ENCODE results near the gene MED29.
A peak's percentile ranks its signal among the peaks of the same experiment; 100 is the strongest.

Gene MED29

GRCh38 chr19:39390751-39391437, at the start of gene MED29, which contains the start of gene PAF1:
TSS of gene MED29 (plus strand) at chr19:39391378. CDS start at chr19:39391423, 45 bp downstream.
TSS of gene PAF1 (minus strand) at chr19:39391106. CDS start at chr19:39390864, 242 bp downstream.
- peak; percentile 99 for DNase-seq

DNA sequence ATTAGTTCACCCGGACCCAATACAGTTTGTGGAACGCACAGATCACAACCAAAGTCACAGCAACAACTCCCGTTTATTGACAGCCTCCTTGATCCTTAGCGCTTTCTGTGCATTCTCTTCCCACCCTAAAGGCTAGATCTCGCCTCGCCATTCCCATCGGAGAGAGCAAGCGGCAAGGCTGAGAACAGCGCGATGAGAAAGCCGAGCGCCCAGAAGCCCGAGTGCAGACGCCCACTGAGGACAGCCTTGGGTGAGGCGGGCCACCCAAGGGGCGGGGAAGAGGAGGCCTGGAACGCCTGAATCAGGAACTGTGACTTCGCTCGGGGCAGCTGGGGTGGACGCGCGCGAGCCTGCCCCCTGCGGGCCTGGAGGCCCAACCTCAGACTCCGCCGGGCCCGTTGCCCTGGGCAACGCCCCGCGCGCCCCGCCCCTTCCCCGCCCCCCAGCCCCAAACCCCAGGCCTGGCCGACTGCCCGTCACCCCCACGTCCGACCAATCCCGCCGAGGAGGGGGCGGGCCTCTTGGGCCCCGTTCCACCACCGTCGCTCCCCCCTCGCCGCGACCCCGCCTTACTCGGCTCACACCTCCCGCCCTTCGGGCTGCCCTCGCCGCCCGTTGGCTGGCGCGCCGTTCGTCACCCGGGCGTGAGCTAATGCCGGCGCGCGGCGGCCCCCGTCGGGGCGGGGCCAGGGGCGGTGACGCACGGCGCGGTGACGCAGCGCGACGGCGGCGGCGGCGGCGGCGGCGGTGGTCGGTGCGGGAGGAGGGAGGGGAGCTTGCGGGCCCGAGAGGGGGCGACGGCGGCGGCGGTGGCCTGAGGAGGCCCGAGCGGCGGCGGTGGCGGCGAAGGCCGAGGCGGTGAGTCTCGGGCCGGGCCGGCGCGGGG, 49.2 kb upstream of the MED29 start, which contains the start of gene SAMD4B:
TSS of gene SAMD4B (plus strand) at position 703 of the 886 bp plus-strand sequence. CDS start 14,473 bp downstream, outside the sequence.
- peak; percentile 99 for DNase-seq

- peak; percentile 41 for DNase-seq
These were observed 48.4 kb upstream of the MED29 start for GRCh38 chr19:39342647-39343305.

- no peak for DNase-seq
These were observed 45.2 kb upstream of the MED29 start for GRCh38 chr19:39345956-39346355.

DNA sequence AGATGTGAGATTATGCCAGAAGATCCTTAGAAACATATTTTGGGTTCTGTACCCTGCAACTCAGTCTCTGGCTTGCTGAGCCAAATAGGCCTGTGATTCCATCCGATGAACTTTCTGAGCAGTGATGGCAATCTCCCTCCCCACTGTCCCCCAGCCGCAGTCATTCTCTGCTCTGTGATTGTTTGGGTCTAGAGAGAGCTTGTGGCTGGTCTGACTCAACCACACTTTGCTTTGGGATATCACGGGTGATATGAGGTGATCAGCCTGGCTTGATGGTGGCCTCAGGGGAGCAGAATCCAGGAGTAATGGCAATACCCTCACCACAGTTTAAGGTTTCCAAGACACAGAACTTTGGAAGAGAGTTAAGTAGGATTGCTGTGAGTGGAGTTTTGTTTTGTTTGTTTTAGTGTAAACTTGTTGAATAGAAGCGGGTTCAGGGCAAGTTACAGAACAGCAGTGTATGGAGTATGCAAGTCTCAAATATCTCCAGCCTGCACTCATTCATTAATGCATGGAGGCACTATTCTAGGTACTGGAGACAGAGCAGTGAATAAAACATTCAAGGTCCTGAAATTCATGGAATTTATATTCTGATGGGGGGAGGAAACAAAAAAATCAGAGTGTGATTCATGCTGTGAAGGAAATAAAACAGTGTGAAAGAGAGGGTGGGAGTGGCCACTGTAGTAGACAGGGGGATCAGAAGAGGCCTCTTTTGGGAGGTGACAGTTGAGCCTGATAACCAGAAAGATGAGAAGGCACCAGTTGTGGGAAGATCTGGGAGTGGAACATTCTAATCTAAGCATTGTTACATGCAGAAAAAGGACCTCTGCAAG, 43.6 kb upstream of the MED29 start:
- no peak for DNase-seq

DNA sequence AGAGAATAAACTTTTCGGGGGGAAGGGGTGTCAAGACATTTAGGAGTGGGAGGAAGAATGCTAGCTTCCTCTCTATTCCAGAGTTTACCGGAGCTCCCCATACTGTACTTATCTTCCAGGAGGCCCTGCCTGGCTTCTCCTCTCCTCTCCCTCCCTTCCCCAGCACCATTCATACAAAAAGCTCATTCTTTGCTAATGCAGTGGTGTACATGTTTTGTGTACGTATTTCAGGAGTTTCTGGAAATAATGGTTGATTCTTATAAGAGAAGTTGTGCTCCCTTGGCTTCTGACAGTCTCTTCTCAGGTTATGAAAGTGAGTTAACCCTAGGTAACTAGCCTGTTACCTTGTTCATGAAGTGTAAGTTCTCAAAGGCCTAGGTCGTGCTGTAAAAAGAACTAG, 41.9 kb upstream of the MED29 start:
- DNase-seq = no peak

- no peak for DNase-seq
These were observed 41.0 kb upstream of the MED29 start for GRCh38 chr19:39350156-39350555.

DNA sequence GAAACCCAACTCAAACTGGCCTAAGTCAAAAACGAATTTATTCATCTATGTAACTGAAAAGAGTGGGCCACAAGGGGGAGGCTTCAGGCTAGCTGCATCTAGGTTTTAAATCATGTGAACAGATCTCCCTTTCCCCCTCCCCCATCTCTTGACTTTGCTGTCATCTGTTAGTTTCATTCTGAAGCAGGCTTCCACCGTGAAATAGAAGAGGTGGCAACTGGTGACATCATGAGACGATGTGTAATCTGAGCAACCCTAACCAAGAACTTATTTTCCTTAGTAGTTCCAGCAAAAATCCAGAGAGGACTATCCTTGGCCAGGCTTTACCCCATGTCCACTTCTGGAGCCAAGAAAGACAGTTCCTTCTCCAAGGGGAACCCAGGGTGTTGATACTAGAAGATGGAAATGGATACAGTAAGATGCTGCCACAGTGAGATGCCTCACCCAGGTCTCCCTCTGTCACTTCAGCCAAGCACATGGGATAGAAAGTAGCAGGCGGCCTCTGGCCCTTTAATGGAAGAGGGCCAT, 39.6 kb upstream of the MED29 start:
- no peak for DNase-seq

- peak; percentile 43 for DNase-seq
These were observed 38.6 kb upstream of the MED29 start for GRCh38 chr19:39352381-39353255.

DNA sequence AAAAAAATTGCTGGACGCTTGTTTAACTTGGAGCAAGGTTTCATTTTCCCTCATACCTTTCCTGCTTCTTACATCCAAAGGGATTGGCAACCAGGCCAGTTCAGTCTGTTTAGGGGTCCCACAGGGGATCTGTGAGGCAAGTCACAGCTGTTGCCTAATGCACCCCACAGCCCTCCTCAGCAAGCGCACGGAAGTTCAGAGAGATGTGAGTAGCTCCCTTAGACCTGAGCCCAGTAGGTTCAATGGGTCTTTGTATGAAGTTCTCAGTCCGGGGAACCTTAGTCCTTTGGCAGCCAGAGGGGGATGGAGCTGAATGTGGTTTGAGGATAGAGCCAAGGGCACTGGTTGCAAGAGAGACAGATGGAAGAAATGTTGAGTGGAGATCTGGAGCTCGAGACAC, 35.9 kb upstream of the MED29 start:
- no peak for DNase-seq

GRCh38 chr19:39356073-39356472, 35.1 kb upstream of the MED29 start:
- no peak for DNase-seq

DNA sequence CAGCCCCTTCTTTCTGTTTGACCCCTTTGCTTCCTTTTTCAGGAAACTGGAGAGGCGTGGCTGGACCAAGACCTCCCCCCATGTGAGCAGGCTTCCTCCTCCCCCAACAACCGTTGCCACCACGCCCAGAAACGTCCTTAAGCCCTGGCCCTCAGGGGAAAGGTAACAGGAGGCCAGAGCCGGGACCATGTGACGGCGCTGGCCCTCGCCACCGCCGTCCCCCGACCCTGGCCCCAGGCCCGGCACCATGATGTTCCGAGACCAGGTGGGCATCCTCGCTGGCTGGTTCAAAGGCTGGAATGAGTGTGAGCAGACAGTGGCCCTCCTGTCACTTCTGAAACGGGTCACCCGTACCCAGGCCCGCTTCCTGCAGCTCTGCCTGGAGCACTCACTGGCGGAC, 34.5 kb upstream of the MED29 start:
- no peak for DNase-seq

GRCh38 chr19:39359026-39359425, 32.2 kb upstream of the MED29 start:
- no peak for DNase-seq

DNA sequence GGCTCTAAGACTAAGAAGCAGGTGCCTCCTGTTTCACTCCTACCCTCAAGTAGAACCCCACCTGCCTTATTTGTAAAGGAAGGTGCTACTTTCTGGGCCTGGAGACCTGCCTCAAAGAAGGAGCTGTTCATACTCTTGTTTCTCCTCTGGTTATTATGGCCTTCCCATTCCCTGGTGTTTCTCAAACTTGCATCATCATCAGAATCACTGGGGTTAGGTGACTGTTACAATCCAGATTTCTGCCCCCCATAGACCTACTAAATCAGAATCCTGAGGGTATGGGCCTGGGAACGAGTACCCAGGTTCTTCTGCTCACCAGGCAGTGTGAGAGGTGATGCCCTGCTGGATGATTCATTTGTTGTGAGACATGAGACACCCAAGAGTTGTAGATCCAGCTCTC, 30.6 kb upstream of the MED29 start:
- DNase-seq = no peak

DNA sequence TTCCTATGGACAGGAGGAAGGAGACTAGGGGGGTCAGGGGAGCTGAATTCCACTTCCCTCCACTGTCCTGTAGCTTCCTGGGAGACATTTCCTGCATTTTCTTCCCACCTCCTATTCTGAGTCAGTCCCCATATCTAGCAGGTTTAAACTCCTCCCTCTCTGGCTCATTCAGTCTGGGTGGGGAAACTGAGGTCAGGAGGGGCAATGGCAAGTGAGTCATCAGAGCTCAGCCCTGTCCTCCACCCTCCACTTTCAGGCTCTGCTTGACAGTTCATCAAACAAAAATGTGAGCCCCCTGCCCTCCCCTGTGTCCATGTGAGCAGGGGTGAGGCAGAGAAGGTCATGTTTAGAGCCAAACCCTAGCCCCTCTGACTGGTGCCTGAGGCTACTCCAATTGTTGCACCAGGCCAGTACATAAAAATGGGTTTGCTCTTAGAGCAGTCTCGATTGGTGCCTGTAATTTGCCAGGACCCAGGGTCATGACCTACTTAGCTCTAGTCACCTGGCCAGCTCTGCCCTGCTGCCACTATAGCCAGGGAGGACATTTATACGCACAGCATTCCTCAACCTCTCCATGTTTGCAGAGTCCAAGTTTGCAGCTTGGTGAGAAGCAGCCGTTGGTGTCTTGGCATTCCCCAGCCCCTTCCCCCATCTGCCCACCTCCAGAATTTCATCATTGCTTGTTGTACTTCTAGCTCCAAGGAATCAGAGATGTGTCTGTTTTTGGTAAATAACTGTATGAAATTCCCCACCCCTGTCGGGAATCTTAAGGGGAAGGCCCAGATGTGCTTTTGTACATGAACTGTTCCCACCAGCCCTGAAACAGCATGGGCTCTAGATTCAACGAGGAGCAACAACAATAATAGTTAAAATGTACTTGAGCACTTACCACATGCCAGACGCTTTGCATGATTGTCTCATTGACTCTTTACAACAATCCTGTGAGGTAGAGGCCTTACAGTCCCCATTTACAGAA, 28.2 kb upstream of the MED29 start:
- no peak for DNase-seq

DNA sequence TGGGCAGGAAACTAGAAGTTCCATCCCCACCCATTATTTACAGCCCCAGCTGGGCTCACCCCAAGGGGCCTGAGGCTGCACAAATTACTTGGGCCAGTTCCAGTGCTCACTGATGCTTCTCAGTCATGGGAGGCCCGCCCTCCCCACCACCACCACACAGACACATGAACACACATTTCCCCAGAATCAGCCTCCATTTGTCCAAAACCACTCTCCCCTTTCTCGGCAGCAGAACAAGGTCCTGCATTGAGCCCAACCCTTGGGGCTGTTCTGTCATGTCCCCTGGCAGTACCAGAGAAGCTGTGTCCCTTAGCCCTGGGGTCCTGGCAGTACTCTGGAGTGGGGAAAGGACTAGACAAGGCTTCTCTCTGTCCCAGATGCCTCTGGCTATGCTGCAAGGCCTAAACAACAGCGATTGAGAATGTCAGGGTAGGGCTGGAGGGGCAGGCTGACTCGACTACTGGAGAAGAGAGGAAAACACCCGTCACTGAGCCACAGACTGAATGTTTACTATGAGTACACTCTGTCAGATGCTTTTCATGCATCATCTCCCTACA, 27.2 kb upstream of the MED29 start:
- peak; percentile 69 for DNase-seq

GRCh38 chr19:39365531-39365930, 25.6 kb upstream of the MED29 start:
- DNase-seq = no peak

GRCh38 chr19:39369200-39369599, 22.0 kb upstream of the MED29 start:
- no peak for DNase-seq

- DNase-seq = no peak
These were observed 20.4 kb upstream of the MED29 start for GRCh38 chr19:39370735-39371134.

All from right hindlimb (tissue), 1 donor.